ENCODE results near the gene PLIN1.
A peak's percentile ranks its signal among the peaks of the same experiment; 100 is the strongest.

Gene PLIN1

GRCh38 chr15:89654301-89654761 lies 24.8 kb downstream of the PLIN1 start:
- no peak for DNase-seq (ENCODE audit: low spot score)

GRCh38 chr15:89653578-89653977 lies 25.6 kb downstream of the PLIN1 start:
- DNase-seq (ENCODE audit: low spot score), result no peak

- DNase-seq (ENCODE audit: low spot score), result no peak
These were observed 26.5 kb downstream of the PLIN1 start for GRCh38 chr15:89652666-89653065.

GRCh38 chr15:89652131-89652530 lies 27.0 kb downstream of the PLIN1 start:
- no peak for DNase-seq (ENCODE audit: low spot score)

- no peak for DNase-seq (ENCODE audit: low spot score)
These were observed 29.5 kb downstream of the PLIN1 start for GRCh38 chr15:89649716-89650115.

GRCh38 chr15:89649013-89649625 lies 30.0 kb downstream of the PLIN1 start:
- no peak for DNase-seq (ENCODE audit: low spot score)

- no peak for DNase-seq (ENCODE audit: low spot score)
These were observed 30.8 kb downstream of the PLIN1 start for GRCh38 chr15:89648106-89649012.

GRCh38 chr15:89647191-89647851 lies 31.8 kb downstream of the PLIN1 start:
- DNase-seq (ENCODE audit: low spot score), result peak; percentile 89

GRCh38 chr15:89646416-89647141 lies 32.6 kb downstream of the PLIN1 start:
- DNase-seq (ENCODE audit: low spot score), result no peak

- no peak for DNase-seq (ENCODE audit: low spot score)
These were observed 33.5 kb downstream of the PLIN1 start for GRCh38 chr15:89645680-89646079.

GRCh38 chr15:89642106-89642505 lies 37.1 kb downstream of the PLIN1 start:
- DNase-seq (ENCODE audit: low spot score), result peak; percentile 23

GRCh38 chr15:89641053-89641452 lies 38.1 kb downstream of the PLIN1 start:
- DNase-seq (ENCODE audit: low spot score), result no peak

GRCh38 chr15:89640245-89640644 lies 38.9 kb downstream of the PLIN1 start:
- DNase-seq (ENCODE audit: low spot score), result no peak

- DNase-seq (ENCODE audit: low spot score), result no peak
These were observed 45.6 kb downstream of the PLIN1 start for GRCh38 chr15:89633585-89633984.

- DNase-seq (ENCODE audit: low spot score), result no peak
These were observed 46.4 kb downstream of the PLIN1 start for GRCh38 chr15:89632563-89633430.

- no peak for DNase-seq (ENCODE audit: low spot score)
These were observed 47.3 kb downstream of the PLIN1 start for GRCh38 chr15:89631902-89632264.

GRCh38 chr15:89630974-89631901 lies 47.9 kb downstream of the PLIN1 start:
- DNase-seq (ENCODE audit: low spot score), result no peak

GRCh38 chr15:89630260-89630659 lies 48.9 kb downstream of the PLIN1 start:
- DNase-seq (ENCODE audit: low spot score), result no peak

- DNase-seq (ENCODE audit: low spot score), result no peak
These were observed 49.3 kb downstream of the PLIN1 start for GRCh38 chr15:89629829-89630228.
